Natural killer cell (primary cell): Measurements from ENCODE around the gene CABLES2. TPM values are rescaled to one million over a fixed set of nuclear protein-coding genes. Genes with fewer than 3 reads are reported as not detected.

Experiments
- ATAC-seq, 3 donors: fragments of 150-1000 bp in 2 of 3; fragments of 200-7000 bp in 1 of 3; cut with Tn5 transposase; 1 replicate in 1 of 3; 2 replicates in 2 of 3; pipeline ENCODE4 v1.10.0; 2021; ENCODE audit warnings: mild to moderate bottlenecking in 2 of 3, moderate library complexity in 2 of 3
- DNase-seq, 2 donors: peaks; one replicate each; pipeline versions ENCODE4 v3.0.0 to v3.0.0-alpha.2; 2013 to 2021; ENCODE audit warnings: mixed read lengths in 1 of 2
- H3K27ac ChIP-seq: one replicate; pipeline ENCODE4 v1.5.1; 2013; ENCODE audit warnings: mild to moderate bottlenecking, low read length
- H3K27me3 ChIP-seq: one replicate; pipeline ENCODE4 v1.6.1; 2013; ENCODE audit warnings: low read length; ENCODE audit not compliant: control insufficient read depth, insufficient read depth
- H3K36me3 ChIP-seq: one replicate; pipeline ENCODE4 v1.6.1; 2013; ENCODE audit warnings: low read length; ENCODE audit not compliant: control insufficient read depth, insufficient read depth
- H3K4me1 ChIP-seq: one replicate; pipeline ENCODE4 v1.6.1; 2013; ENCODE audit warnings: low read length; ENCODE audit not compliant: control insufficient read depth, insufficient read depth
- H3K4me3 ChIP-seq: one replicate; pipeline ENCODE4 v1.5.1; 2013; ENCODE audit warnings: low read length
- H3K9me3 ChIP-seq: one replicate; pipeline ENCODE4 v1.6.1; 2013; ENCODE audit warnings: low read length; ENCODE audit not compliant: control insufficient read depth, insufficient read depth
- H3K27ac Mint-ChIP-seq, 2 donors: one replicate each; pipeline ENCODE4 v1.8.0; 2022; ENCODE audit warnings: mild to moderate bottlenecking in 2 of 2, mixed read lengths in 2 of 2, moderate library complexity in 1 of 2
- H3K27me3 Mint-ChIP-seq, 2 donors: one replicate each; pipeline ENCODE4 v1.8.0; 2022; ENCODE audit warnings: low read depth in 2 of 2, mixed read lengths in 2 of 2
- H3K36me3 Mint-ChIP-seq: one replicate; pipeline ENCODE4 v1.8.0; 2022; ENCODE audit warnings: mixed read lengths
- H3K4me1 Mint-ChIP-seq, 2 donors: one replicate each; pipeline ENCODE4 v1.8.0; 2022; ENCODE audit warnings: mixed read lengths in 2 of 2
- H3K4me3 Mint-ChIP-seq: one replicate; pipeline ENCODE4 v1.8.0; 2022; ENCODE audit warnings: mild to moderate bottlenecking, moderate library complexity, mixed read lengths
- H3K9me3 Mint-ChIP-seq, 2 donors: one replicate each; pipeline ENCODE4 v1.8.0; 2022; ENCODE audit warnings: mixed read lengths in 2 of 2
- CTCF ChIP-seq: fragments of 200-600 bp; IDR thresholded peaks from one replicate; pipeline ENCODE4 v1.8.0; 2022; ENCODE audit warnings: antibody characterized with exemption
- WGBS: methylation state at CpG from one replicate; pipeline ENCODE4 v1.1.7; 2013; ENCODE audit warnings: missing lambda C conversion rate; ENCODE audit not compliant: insufficient coverage; 5-methylcytosine and 5-hydroxymethylcytosine counted together
- intact Hi-C: fragments of 100-400 bp; cut with micrococcal nuclease; formaldehyde crosslinking; loops from one replicate; pipeline ENCODE4 v1.14.2; 2022
- total RNA-seq, 4 donors: library from RNA; stranded (reverse); fragments of 120-200 nt in 1 of 4; gene quantifications; one replicate each; pipeline versions ENCODE4 v1.2.3 to v1.2.4, GENCODE V29; 2013 to 2022

CABLES2 gene
- total RNA-seq, 3 donors from 2014 or later (not counting 1 experiment from before 2014, with no cell fraction given) = 8.0 to 9.3 (median 8.4) TPM

DNA sequence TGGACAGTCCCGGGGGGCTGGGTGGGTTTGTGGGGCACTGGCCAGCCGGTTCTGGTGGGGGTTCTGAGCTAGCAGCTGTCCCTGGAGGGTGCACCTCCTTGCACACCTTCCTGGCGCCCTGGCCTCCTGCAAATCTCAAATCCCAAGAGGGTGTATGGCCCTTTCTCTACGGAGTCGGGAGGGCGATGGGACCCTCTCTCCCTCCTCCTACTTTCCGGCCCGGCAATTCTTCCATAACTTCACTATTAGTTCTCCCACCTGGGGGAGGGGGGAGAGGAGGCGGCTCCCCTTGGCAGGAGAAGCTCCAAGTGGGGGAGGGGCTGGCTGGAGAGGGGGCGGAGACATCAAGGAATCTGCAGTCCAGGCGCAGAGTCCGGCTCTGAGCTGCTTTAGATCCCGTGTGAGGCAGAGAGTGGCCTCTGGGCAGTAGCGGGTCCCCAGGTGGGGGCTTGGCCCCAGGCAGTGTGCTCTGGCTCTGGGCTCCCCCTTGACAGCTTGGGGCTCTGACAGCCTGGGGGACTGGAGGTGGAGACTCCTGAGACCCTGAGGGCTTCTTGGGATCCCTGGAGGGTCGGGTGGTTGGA lies 38.6 kb downstream of the CABLES2 start:
- peaks cover 26% of the 10 kb centered on the region for H3K27me3 ChIP-seq
- intact Hi-C loops = no loop called here
- WGBS = 7% methylated on average over 13 of the region's 15 CpGs
- no peak overlapping the region for H3K27ac ChIP-seq
- H3K4me3 ChIP-seq = no peak overlapping the region
- peaks cover 0 to 6% of the 10 kb centered on the region in 2 donors for H3K4me1 Mint-ChIP-seq
- H3K36me3 ChIP-seq = no peaks in the 10 kb centered on the region
- no peaks in the 10 kb centered on the region for H3K36me3 Mint-ChIP-seq
- H3K4me3 Mint-ChIP-seq = peak overlapping the region; percentile 77
- H3K9me3 Mint-ChIP-seq = no peaks in the 10 kb centered on the region
- no peak overlapping the region for H3K27ac Mint-ChIP-seq
- ATAC-seq (no peak), DNase-seq (no peak)
- H3K9me3 ChIP-seq = no peaks in the 10 kb centered on the region
- H3K4me1 ChIP-seq = peaks cover 22% of the 10 kb centered on the region
- H3K27me3 Mint-ChIP-seq = peaks cover 0 to 32% of the 10 kb centered on the region in 2 donors
- no peak for TF ChIP-seq CTCF

GRCh38 chr20:62367633-62368391 lies 39.3 kb downstream of the CABLES2 start:
- no peak for TF ChIP-seq CTCF
- H3K27ac Mint-ChIP-seq = no peak overlapping the region
- H3K9me3 ChIP-seq = no peaks in the 10 kb centered on the region
- H3K4me1 ChIP-seq = peaks cover 22% of the 10 kb centered on the region
- peaks cover 26% of the 10 kb centered on the region for H3K27me3 ChIP-seq
- peak overlapping the region; percentile 77 for H3K4me3 Mint-ChIP-seq
- 2% methylated on average over 37 of the region's 37 CpGs for WGBS
- no peak overlapping the region for H3K27ac ChIP-seq
- ATAC-seq = peak in 2 of 3 donors; percentile 17 to 32
- H3K4me1 Mint-ChIP-seq = peaks cover 0 to 6% of the 10 kb centered on the region in 2 donors
- H3K4me3 ChIP-seq = peak overlapping the region; percentile 38
- DNase-seq = peak in 1 of 2 donors; percentile 29
- intact Hi-C loops = no loop called here
- H3K27me3 Mint-ChIP-seq = peaks cover 0 to 27% of the 10 kb centered on the region in 2 donors
- H3K9me3 Mint-ChIP-seq = no peaks in the 10 kb centered on the region
- no peaks in the 10 kb centered on the region for H3K36me3 ChIP-seq
- no peaks in the 10 kb centered on the region for H3K36me3 Mint-ChIP-seq

DNA sequence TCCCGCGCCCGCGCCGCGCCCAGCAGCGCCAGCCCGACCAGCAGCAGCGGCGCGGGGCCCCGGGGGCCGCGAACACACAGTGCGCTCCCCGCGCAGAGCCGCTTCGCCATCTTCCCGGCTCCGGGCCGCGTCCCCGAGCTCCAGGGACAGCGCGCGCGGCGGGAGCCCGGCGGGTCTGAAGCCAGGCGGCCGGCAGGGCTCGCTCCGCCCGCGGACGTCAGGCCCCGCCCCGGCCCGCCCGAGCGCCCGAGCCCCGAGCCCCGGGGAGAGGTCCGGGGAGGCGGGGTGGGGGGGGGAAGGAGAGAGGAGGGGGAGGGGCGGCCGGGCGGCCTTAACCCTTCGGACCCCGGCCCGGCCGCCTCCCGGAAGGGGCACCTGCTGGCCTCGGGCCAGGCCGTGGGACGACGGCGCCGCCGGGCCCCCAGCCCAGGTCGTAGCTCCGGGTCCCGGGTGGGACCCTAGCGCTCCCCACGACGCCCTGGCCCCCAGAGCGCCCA lies 39.9 kb downstream of the CABLES2 start, which contains the start of gene LAMA5:
LAMA5 (minus strand) TSS at position 177 of the 497 bp plus-strand sequence; CDS start at position 110, 67 bp downstream.
- peaks cover 26% of the 10 kb centered on the region for H3K27me3 ChIP-seq
- intact Hi-C loops = no loop called here

More for the DNA sequence above, 39.9 kb downstream of the CABLES2 start, which contains the start of gene LAMA5:
- DNase-seq (peak in 1 of 2 donors; percentile 31), ATAC-seq (peak; percentile 31 to 69 (median 64))
- TF ChIP-seq CTCF = no peak
- Mint-ChIP-seq H3K27ac (no peak within 1 kb of the TSS), H3K4me3 (peak within 1 kb of the TSS; percentile 77), H3K9me3 (no peaks in the 10 kb centered on the region), H3K4me1 (peaks cover 0 to 6% of the 10 kb centered on the region in 2 donors), H3K36me3 (no peaks in the 10 kb centered on the region), H3K27me3 (peaks cover 0 to 26% of the 10 kb centered on the region in 2 donors)
- under 1% methylated on average over 66 of the region's 70 CpGs for WGBS
- Histone ChIP-seq H3K4me1 (peaks cover 22% of the 10 kb centered on the region), H3K9me3 (no peaks in the 10 kb centered on the region), H3K4me3 (peak within 1 kb of the TSS; percentile 38), H3K27ac (no peak within 1 kb of the TSS), H3K36me3 (no peaks in the 10 kb centered on the region)
